ENCODE measurements around the gene ABHD17C. TPM values are rescaled to one million over a fixed set of nuclear protein-coding genes. Genes with fewer than 3 reads are reported as not detected.

The ABHD17C gene
- total and polyA plus RNA-seq, 2 of the 8 experiments (the other 6 are each of a cell fraction or from before 2014, with no cell fraction given), result 20.2 to 29.8 TPM

DNA sequence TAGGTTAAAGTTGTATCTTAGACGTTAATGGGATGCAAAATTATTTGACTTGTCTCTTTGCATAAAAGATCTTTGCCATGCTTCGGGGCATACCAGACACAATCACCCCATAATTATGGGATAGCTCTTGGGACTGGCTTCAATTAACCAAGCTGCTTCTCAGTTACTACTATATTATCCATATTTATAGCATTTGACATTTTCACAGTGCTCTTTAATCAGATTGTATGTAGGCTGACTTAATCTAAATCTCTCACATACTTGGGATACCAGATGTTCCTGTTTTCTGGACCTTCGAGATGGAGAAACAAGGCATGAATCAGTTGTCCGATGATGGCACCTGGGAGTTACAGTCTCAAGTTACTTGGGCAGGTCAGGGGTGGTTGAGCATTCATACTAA lies 27.2 kb upstream of the ABHD17C start (continued):
- TF ChIP-seq SAP30 (IDR thresholded peaks at IDR 0.05; ENCODE audit: insufficient read depth, insufficient replicate concordance, low read length), result no peak
- TF ChIP-seq, protein P1, sequence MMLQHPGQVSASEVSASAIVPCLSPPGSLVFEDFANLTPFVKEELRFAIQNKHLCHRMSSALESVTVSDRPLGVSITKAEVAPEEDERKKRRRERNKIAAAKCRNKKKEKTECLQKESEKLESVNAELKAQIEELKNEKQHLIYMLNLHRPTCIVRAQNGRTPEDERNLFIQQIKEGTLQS (IDR thresholded peaks at IDR 0.05; ENCODE audit: insufficient read depth, low read depth, low read length), result no peak
- TF ChIP-seq, protein P2, sequence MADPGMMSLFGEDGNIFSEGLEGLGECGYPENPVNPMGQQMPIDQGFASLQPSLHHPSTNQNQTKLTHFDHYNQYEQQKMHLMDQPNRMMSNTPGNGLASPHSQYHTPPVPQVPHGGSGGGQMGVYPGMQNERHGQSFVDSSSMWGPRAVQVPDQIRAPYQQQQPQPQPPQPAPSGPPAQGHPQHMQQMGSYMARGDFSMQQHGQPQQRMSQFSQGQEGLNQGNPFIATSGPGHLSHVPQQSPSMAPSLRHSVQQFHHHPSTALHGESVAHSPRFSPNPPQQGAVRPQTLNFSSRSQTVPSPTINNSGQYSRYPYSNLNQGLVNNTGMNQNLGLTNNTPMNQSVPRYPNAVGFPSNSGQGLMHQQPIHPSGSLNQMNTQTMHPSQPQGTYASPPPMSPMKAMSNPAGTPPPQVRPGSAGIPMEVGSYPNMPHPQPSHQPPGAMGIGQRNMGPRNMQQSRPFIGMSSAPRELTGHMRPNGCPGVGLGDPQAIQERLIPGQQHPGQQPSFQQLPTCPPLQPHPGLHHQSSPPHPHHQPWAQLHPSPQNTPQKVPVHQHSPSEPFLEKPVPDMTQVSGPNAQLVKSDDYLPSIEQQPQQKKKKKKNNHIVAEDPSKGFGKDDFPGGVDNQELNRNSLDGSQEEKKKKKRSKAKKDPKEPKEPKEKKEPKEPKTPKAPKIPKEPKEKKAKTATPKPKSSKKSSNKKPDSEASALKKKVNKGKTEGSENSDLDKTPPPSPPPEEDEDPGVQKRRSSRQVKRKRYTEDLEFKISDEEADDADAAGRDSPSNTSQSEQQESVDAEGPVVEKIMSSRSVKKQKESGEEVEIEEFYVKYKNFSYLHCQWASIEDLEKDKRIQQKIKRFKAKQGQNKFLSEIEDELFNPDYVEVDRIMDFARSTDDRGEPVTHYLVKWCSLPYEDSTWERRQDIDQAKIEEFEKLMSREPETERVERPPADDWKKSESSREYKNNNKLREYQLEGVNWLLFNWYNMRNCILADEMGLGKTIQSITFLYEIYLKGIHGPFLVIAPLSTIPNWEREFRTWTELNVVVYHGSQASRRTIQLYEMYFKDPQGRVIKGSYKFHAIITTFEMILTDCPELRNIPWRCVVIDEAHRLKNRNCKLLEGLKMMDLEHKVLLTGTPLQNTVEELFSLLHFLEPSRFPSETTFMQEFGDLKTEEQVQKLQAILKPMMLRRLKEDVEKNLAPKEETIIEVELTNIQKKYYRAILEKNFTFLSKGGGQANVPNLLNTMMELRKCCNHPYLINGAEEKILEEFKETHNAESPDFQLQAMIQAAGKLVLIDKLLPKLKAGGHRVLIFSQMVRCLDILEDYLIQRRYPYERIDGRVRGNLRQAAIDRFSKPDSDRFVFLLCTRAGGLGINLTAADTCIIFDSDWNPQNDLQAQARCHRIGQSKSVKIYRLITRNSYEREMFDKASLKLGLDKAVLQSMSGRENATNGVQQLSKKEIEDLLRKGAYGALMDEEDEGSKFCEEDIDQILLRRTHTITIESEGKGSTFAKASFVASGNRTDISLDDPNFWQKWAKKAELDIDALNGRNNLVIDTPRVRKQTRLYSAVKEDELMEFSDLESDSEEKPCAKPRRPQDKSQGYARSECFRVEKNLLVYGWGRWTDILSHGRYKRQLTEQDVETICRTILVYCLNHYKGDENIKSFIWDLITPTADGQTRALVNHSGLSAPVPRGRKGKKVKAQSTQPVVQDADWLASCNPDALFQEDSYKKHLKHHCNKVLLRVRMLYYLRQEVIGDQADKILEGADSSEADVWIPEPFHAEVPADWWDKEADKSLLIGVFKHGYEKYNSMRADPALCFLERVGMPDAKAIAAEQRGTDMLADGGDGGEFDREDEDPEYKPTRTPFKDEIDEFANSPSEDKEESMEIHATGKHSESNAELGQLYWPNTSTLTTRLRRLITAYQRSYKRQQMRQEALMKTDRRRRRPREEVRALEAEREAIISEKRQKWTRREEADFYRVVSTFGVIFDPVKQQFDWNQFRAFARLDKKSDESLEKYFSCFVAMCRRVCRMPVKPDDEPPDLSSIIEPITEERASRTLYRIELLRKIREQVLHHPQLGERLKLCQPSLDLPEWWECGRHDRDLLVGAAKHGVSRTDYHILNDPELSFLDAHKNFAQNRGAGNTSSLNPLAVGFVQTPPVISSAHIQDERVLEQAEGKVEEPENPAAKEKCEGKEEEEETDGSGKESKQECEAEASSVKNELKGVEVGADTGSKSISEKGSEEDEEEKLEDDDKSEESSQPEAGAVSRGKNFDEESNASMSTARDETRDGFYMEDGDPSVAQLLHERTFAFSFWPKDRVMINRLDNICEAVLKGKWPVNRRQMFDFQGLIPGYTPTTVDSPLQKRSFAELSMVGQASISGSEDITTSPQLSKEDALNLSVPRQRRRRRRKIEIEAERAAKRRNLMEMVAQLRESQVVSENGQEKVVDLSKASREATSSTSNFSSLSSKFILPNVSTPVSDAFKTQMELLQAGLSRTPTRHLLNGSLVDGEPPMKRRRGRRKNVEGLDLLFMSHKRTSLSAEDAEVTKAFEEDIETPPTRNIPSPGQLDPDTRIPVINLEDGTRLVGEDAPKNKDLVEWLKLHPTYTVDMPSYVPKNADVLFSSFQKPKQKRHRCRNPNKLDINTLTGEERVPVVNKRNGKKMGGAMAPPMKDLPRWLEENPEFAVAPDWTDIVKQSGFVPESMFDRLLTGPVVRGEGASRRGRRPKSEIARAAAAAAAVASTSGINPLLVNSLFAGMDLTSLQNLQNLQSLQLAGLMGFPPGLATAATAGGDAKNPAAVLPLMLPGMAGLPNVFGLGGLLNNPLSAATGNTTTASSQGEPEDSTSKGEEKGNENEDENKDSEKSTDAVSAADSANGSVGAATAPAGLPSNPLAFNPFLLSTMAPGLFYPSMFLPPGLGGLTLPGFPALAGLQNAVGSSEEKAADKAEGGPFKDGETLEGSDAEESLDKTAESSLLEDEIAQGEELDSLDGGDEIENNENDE (IDR thresholded peaks at IDR 0.05; ENCODE audit: insufficient replicate concordance, low read length), result no peak
- no peak for TF ChIP-seq GTF2F1 (IDR thresholded peaks at IDR 0.05; ENCODE audit: borderline replicate concordance, low read depth, low read length)

All from H1 (cell line).